ENCODE data around the gene PCDHA7.
A peak's percentile ranks its signal among the peaks of the same experiment; 100 is the strongest.
"Not testable (repeated sequence)": the region's sequence is repeated elsewhere in the genome, so short reads cannot be mapped to it uniquely, and the experiment has no call there.

The PCDHA7 gene

GRCh38 chr5:140849831-140850634 lies 16.0 kb downstream of the PCDHA7 start:
- not testable (repeated sequence) for DNase-seq (ENCODE audit: low spot score); H2BK5ac ChIP-seq (ENCODE audit: low read length); H3K14ac ChIP-seq (ENCODE audit: low read length); H2BK15ac ChIP-seq (ENCODE audit: low read length); H3K4me2 ChIP-seq (ENCODE audit: insufficient read depth, low read length, poor library complexity, severe bottlenecking); H3K79me1 ChIP-seq (ENCODE audit: low read depth, low read length); H3K18ac ChIP-seq (ENCODE audit: low read length); H3K36me3 ChIP-seq (replicated peaks in 1 of 2; ENCODE audit: control insufficient read depth in 2 of 2, insufficient read depth in 2 of 2, low read length in 2 of 2); H3K9ac ChIP-seq (ENCODE audit: low read depth, low read length, poor library complexity); H4K91ac ChIP-seq (ENCODE audit: low read depth, low read length, poor library complexity); H4K8ac ChIP-seq (ENCODE audit: low read depth, low read length); H3K23ac ChIP-seq (ENCODE audit: low read depth, low read length, poor library complexity); H2BK12ac ChIP-seq (ENCODE audit: low read length); H2AK5ac ChIP-seq (ENCODE audit: low read depth, low read length); H3K27me3 ChIP-seq (ENCODE audit: control insufficient read depth in 3 of 3, insufficient read depth in 3 of 3, low read depth in 1 of 3, low read length in 3 of 3); H3K4ac ChIP-seq (ENCODE audit: low read length); H3K4me3 ChIP-seq (ENCODE audit: low read length in 2 of 2); H2AFZ ChIP-seq (ENCODE audit: low read length); H3K4me1 ChIP-seq (ENCODE audit: control insufficient read depth in 2 of 2, insufficient read depth in 1 of 2, low read depth in 1 of 2, low read length in 2 of 2); H2BK120ac ChIP-seq (ENCODE audit: low read depth, low read length); H3K27ac ChIP-seq (replicated peaks; ENCODE audit: low read length)
- WGBS, 2 donors (ENCODE audit: extremely low coverage in 2 of 2, insufficient read length in 2 of 2, insufficient replicate concordance in 1 of 2): no CpG with 5 or more reads among the region's 101 CpGs
- peaks cover 0 to 30% of the 10 kb centered on the region in 2 donors for H3K9me3 ChIP-seq (replicated peaks in 1 of 2; ENCODE audit: control insufficient read depth in 2 of 2, insufficient read depth in 1 of 2, low read depth in 1 of 2, low read length in 2 of 2)

DNA sequence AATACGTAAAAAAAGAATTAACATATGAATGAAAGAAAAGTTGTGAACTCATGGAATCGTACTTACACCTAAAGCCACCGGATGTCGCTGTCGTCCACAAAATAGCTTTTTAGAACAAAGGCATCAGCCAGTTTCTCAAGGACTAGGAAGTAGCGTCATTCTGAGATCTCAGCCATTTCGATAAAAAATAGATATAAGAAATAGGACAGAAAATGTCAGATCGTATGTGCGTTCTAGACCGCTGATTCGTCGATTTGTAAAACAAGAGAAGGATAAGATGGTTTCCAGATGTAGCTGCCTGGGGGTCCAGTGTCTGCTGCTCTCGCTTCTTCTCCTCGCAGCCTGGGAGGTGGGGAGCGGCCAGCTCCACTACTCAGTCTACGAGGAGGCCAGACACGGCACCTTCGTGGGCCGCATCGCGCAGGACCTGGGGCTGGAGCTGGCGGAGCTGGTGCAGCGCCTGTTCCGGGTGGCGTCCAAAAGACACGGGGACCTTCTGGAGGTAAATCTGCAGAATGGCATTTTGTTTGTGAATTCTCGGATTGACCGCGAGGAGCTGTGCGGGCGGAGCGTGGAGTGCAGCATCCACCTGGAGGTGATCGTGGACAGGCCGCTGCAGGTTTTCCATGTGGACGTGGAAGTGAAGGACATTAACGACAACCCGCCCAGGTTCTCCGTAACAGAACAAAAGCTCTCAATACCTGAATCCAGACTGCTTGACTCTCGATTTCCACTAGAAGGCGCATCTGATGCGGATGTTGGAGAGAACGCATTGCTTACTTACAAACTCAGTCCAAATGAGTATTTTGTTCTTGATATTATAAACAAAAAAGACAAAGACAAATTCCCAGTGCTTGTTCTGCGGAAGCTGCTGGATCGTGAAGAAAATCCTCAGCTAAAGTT lies 22.0 kb downstream of the PCDHA7 start, which contains the start of gene PCDHA10:
PCDHA10 (plus strand) TSS at position 126 of the 903 bp plus-strand sequence; CDS start at position 278, 152 bp downstream.
- Histone ChIP-seq H3K9ac (ENCODE audit: low read depth, low read length, poor library complexity) (peak within 1 kb of the TSS; percentile 44), H3K18ac (ENCODE audit: low read length) (no peak within 1 kb of the TSS), H2BK5ac (ENCODE audit: low read length) (no peak within 1 kb of the TSS), H3K36me3 (replicated peaks in 1 of 2; ENCODE audit: control insufficient read depth in 2 of 2, insufficient read depth in 2 of 2, low read length in 2 of 2) (peaks cover 0 to 11% of the 10 kb centered on the region in 2 donors), H3K4me3 (ENCODE audit: low read length in 2 of 2) (peak within 1 kb of the TSS in 1 of 2 donors; percentile 74), H3K4ac (ENCODE audit: low read length) (no peak within 1 kb of the TSS), H3K79me1 (ENCODE audit: low read depth, low read length) (peaks cover 4% of the 10 kb centered on the region), H2BK120ac (ENCODE audit: low read depth, low read length) (no peak within 1 kb of the TSS), H3K27ac (replicated peaks; ENCODE audit: low read length) (no peak within 1 kb of the TSS), H3K9me3 (replicated peaks in 1 of 2; ENCODE audit: control insufficient read depth in 2 of 2, insufficient read depth in 1 of 2, low read depth in 1 of 2, low read length in 2 of 2) (peaks cover 5 to 34% of the 10 kb centered on the region in 2 donors), H2BK12ac (ENCODE audit: low read length) (no peak within 1 kb of the TSS), H4K8ac (ENCODE audit: low read depth, low read length) (no peak within 1 kb of the TSS), H4K91ac (ENCODE audit: low read depth, low read length, poor library complexity) (no peak within 1 kb of the TSS), H2AFZ (ENCODE audit: low read length) (no peak within 1 kb of the TSS), H3K4me1 (ENCODE audit: control insufficient read depth in 2 of 2, insufficient read depth in 1 of 2, low read depth in 1 of 2, low read length in 2 of 2) (no peaks in the 10 kb centered on the region), H3K4me2 (ENCODE audit: insufficient read depth, low read length, poor library complexity, severe bottlenecking) (no peak within 1 kb of the TSS), H3K14ac (ENCODE audit: low read length) (no peak within 1 kb of the TSS), H3K23ac (ENCODE audit: low read depth, low read length, poor library complexity) (no peak within 1 kb of the TSS), H3K27me3 (ENCODE audit: control insufficient read depth in 3 of 3, insufficient read depth in 3 of 3, low read depth in 1 of 3, low read length in 3 of 3) (no peaks in the 10 kb centered on the region), H2BK15ac (ENCODE audit: low read length) (no peak within 1 kb of the TSS), H2AK5ac (ENCODE audit: low read depth, low read length) (no peak within 1 kb of the TSS)
- peak; percentile 24 for DNase-seq (ENCODE audit: low spot score)
- no CpG with 5 or more reads among the region's 44 CpGs for WGBS, 2 donors (ENCODE audit: extremely low coverage in 2 of 2, insufficient read length in 2 of 2, insufficient replicate concordance in 1 of 2)

- Histone ChIP-seq H3K4me2 (ENCODE audit: insufficient read depth, low read length, poor library complexity, severe bottlenecking) (no peak overlapping the region), H2BK120ac (ENCODE audit: low read depth, low read length) (no peak overlapping the region), H4K91ac (ENCODE audit: low read depth, low read length, poor library complexity) (no peak overlapping the region), H4K8ac (ENCODE audit: low read depth, low read length) (no peak overlapping the region), H3K4ac (ENCODE audit: low read length) (no peak overlapping the region), H3K9ac (ENCODE audit: low read depth, low read length, poor library complexity) (no peak overlapping the region), H3K27ac (replicated peaks; ENCODE audit: low read length) (no peak overlapping the region), H3K79me1 (ENCODE audit: low read depth, low read length) (peaks cover 4% of the 10 kb centered on the region), H3K23ac (ENCODE audit: low read depth, low read length, poor library complexity) (no peak overlapping the region), H3K4me1 (ENCODE audit: control insufficient read depth in 2 of 2, insufficient read depth in 1 of 2, low read depth in 1 of 2, low read length in 2 of 2) (no peaks in the 10 kb centered on the region), H3K36me3 (replicated peaks in 1 of 2; ENCODE audit: control insufficient read depth in 2 of 2, insufficient read depth in 2 of 2, low read length in 2 of 2) (peaks cover 3 to 25% of the 10 kb centered on the region in 2 donors), H3K4me3 (ENCODE audit: low read length in 2 of 2) (no peak overlapping the region), H2BK5ac (ENCODE audit: low read length) (no peak overlapping the region), H2AFZ (ENCODE audit: low read length) (no peak overlapping the region), H3K18ac (ENCODE audit: low read length) (no peak overlapping the region), H2BK15ac (ENCODE audit: low read length) (no peak overlapping the region), H3K9me3 (replicated peaks in 1 of 2; ENCODE audit: control insufficient read depth in 2 of 2, insufficient read depth in 1 of 2, low read depth in 1 of 2, low read length in 2 of 2) (peaks cover 16 to 48% of the 10 kb centered on the region in 2 donors), H2BK12ac (ENCODE audit: low read length) (no peak overlapping the region), H3K27me3 (ENCODE audit: control insufficient read depth in 3 of 3, insufficient read depth in 3 of 3, low read depth in 1 of 3, low read length in 3 of 3) (no peaks in the 10 kb centered on the region), H2AK5ac (ENCODE audit: low read depth, low read length) (no peak overlapping the region), H3K14ac (ENCODE audit: low read length) (no peak overlapping the region)
- no CpG with 5 or more reads among the region's 94 CpGs for WGBS, 2 donors (ENCODE audit: extremely low coverage in 2 of 2, insufficient read length in 2 of 2, insufficient replicate concordance in 1 of 2)
- DNase-seq (ENCODE audit: low spot score): no peak
These were observed 23.3 kb downstream of the PCDHA7 start for GRCh38 chr5:140857177-140857986.
